Keratinocyte (primary cell): ENCODE measurements around the gene PTGES2.

ENCODE experiments used
- CTCF ChIP-seq, 3 experiments: IDR thresholded peaks in 1 of 3; conservative IDR thresholded peaks in 1 of 3; optimal IDR thresholded peaks in 1 of 3; 2 replicates in 2 of 3; 3 replicates in 1 of 3; pipeline versions ENCODE3 to v1.5.1; 2011; ENCODE audit warnings: low read length in 3 of 3, mild to moderate bottlenecking in 3 of 3, moderate library complexity in 2 of 3, control low read depth in 1 of 3, inconsistent platforms in 1 of 3; ENCODE audit not compliant: insufficient read depth in 2 of 3; ENCODE audit errors: extremely low read depth in 1 of 3
- EZH2 ChIP-seq: IDR thresholded peaks from one replicate; pipeline ENCODE4 v1.6.1; 2012; ENCODE audit warnings: inconsistent platforms, mild to moderate bottlenecking, low read length, moderate library complexity

- TF ChIP-seq CTCF (optimal IDR thresholded peaks at IDR 0.05 in 1 of 3, IDR thresholded peaks at IDR 0.05 in 1 of 3, conservative IDR thresholded peaks at IDR 0.05 in 1 of 3; ENCODE audit: extremely low read depth in 1 of 3, insufficient read depth in 2 of 3, low read length in 3 of 3) (no peak), EZH2 (no peak)
Measured at GRCh38 chr9:128087262-128087661, 40.3 kb downstream of the PTGES2 start.
